ENCODE results near the gene GLCE.
"Not testable (repeated sequence)": the region's sequence is repeated elsewhere in the genome, so short reads cannot be mapped to it uniquely, and the experiment has no call there.

GLCE gene

GRCh38 chr15:69150841-69151240 lies 9.6 kb upstream of the GLCE start:
- no peak overlapping the region for H3K4me2 ChIP-seq (ENCODE audit: low read length)
- H2AFZ ChIP-seq (ENCODE audit: low read length), result no peak overlapping the region
- no peaks in the 10 kb centered on the region; the same call in 1 of the 2 replicates for H3K27me3 ChIP-seq (ENCODE audit: insufficient read depth, low read length)
- no peak overlapping the region for H3K27ac ChIP-seq (ENCODE audit: low read depth, low read length, poor library complexity, severe bottlenecking)
- H3K9me2 ChIP-seq (ENCODE audit: low read depth, low read length), result no peaks in the 10 kb centered on the region
- no peak overlapping the region for H3K9ac ChIP-seq (ENCODE audit: low read length)
- H3K36me3 ChIP-seq (ENCODE audit: insufficient read depth, low read length), result no peaks in the 10 kb centered on the region
- TF ChIP-seq EZH2 (IDR thresholded peaks at IDR 0.05; ENCODE audit: borderline replicate concordance, low read length) (no peak), CTCF (IDR thresholded peaks at IDR 0.05; ENCODE audit: low read length) (no peak)
- no peaks in the 10 kb centered on the region for H4K20me1 ChIP-seq (ENCODE audit: insufficient read depth, low read length)
- H3K4me3 ChIP-seq (ENCODE audit: low read depth, low read length, poor library complexity, severe bottlenecking), result no peak overlapping the region
- no peaks in the 10 kb centered on the region for H3K4me1 ChIP-seq (ENCODE audit: insufficient read depth, low read length, severe bottlenecking)
- no peaks in the 10 kb centered on the region for H3K79me2 ChIP-seq (ENCODE audit: insufficient read depth, low read length)
- H3F3A ChIP-seq (ENCODE audit: insufficient read depth, low read length), result no peaks in the 10 kb centered on the region
- no peaks in the 10 kb centered on the region for H3K9me3 ChIP-seq (ENCODE audit: low read length)

GRCh38 chr15:69153046-69153445 lies 7.4 kb upstream of the GLCE start:
- no peaks in the 10 kb centered on the region for H3K9me2 ChIP-seq (ENCODE audit: low read depth, low read length)
- H3K27me3 ChIP-seq (ENCODE audit: insufficient read depth, low read length), result no peaks in the 10 kb centered on the region; the same call in 1 of the 2 replicates
- no peak overlapping the region for H2AFZ ChIP-seq (ENCODE audit: low read length)
- no peaks in the 10 kb centered on the region for H4K20me1 ChIP-seq (ENCODE audit: insufficient read depth, low read length)
- H3K27ac ChIP-seq (ENCODE audit: low read depth, low read length, poor library complexity, severe bottlenecking), result no peak overlapping the region
- TF ChIP-seq EZH2 (IDR thresholded peaks at IDR 0.05; ENCODE audit: borderline replicate concordance, low read length), result no peak
- no peak for TF ChIP-seq CTCF (IDR thresholded peaks at IDR 0.05; ENCODE audit: low read length)
- H3K79me2 ChIP-seq (ENCODE audit: insufficient read depth, low read length), result no peaks in the 10 kb centered on the region
- H3K4me1 ChIP-seq (ENCODE audit: insufficient read depth, low read length, severe bottlenecking), result no peaks in the 10 kb centered on the region
- H3K4me3 ChIP-seq (ENCODE audit: low read depth, low read length, poor library complexity, severe bottlenecking), result no peak overlapping the region
- no peaks in the 10 kb centered on the region for H3K36me3 ChIP-seq (ENCODE audit: insufficient read depth, low read length)
- no peak overlapping the region for H3K9ac ChIP-seq (ENCODE audit: low read length)
- no peaks in the 10 kb centered on the region for H3K9me3 ChIP-seq (ENCODE audit: low read length)
- no peak overlapping the region for H3K4me2 ChIP-seq (ENCODE audit: low read length)
- H3F3A ChIP-seq (ENCODE audit: insufficient read depth, low read length), result no peaks in the 10 kb centered on the region

GRCh38 chr15:69153587-69153986 lies 6.8 kb upstream of the GLCE start:
- H3F3A ChIP-seq (ENCODE audit: insufficient read depth, low read length); H4K20me1 ChIP-seq (ENCODE audit: insufficient read depth, low read length); H3K9ac ChIP-seq (ENCODE audit: low read length); H3K4me1 ChIP-seq (ENCODE audit: insufficient read depth, low read length, severe bottlenecking); H3K9me2 ChIP-seq (ENCODE audit: low read depth, low read length); H3K27me3 ChIP-seq (ENCODE audit: insufficient read depth, low read length); H3K79me2 ChIP-seq (ENCODE audit: insufficient read depth, low read length); H3K36me3 ChIP-seq (ENCODE audit: insufficient read depth, low read length); H2AFZ ChIP-seq (ENCODE audit: low read length); H3K9me3 ChIP-seq (ENCODE audit: low read length); H3K27ac ChIP-seq (ENCODE audit: low read depth, low read length, poor library complexity, severe bottlenecking); H3K4me3 ChIP-seq (ENCODE audit: low read depth, low read length, poor library complexity, severe bottlenecking); H3K4me2 ChIP-seq (ENCODE audit: low read length): not testable (repeated sequence)

- TF ChIP-seq CTCF (IDR thresholded peaks at IDR 0.05; ENCODE audit: low read length) (no peak), EZH2 (IDR thresholded peaks at IDR 0.05; ENCODE audit: borderline replicate concordance, low read length) (no peak)
- H2AFZ ChIP-seq (ENCODE audit: low read length), result no peak overlapping the region
- H3K27ac ChIP-seq (ENCODE audit: low read depth, low read length, poor library complexity, severe bottlenecking), result no peak overlapping the region
- H4K20me1 ChIP-seq (ENCODE audit: insufficient read depth, low read length), result no peaks in the 10 kb centered on the region
- no peaks in the 10 kb centered on the region for H3K9me2 ChIP-seq (ENCODE audit: low read depth, low read length)
- no peaks in the 10 kb centered on the region for H3F3A ChIP-seq (ENCODE audit: insufficient read depth, low read length)
- H3K36me3 ChIP-seq (ENCODE audit: insufficient read depth, low read length), result no peaks in the 10 kb centered on the region
- H3K4me1 ChIP-seq (ENCODE audit: insufficient read depth, low read length, severe bottlenecking), result no peaks in the 10 kb centered on the region
- no peaks in the 10 kb centered on the region for H3K9me3 ChIP-seq (ENCODE audit: low read length)
- H3K9ac ChIP-seq (ENCODE audit: low read length), result no peak overlapping the region
- H3K4me3 ChIP-seq (ENCODE audit: low read depth, low read length, poor library complexity, severe bottlenecking), result no peak overlapping the region
- no peaks in the 10 kb centered on the region for H3K27me3 ChIP-seq (ENCODE audit: insufficient read depth, low read length)
- H3K79me2 ChIP-seq (ENCODE audit: insufficient read depth, low read length), result no peaks in the 10 kb centered on the region
- H3K4me2 ChIP-seq (ENCODE audit: low read length), result no peak overlapping the region
Measured at GRCh38 chr15:69154078-69154477, 6.4 kb upstream of the GLCE start.
